Liver (tissue), 9 donors: Measurements from ENCODE around the gene RASIP1. TPM values are rescaled to one million over a fixed set of nuclear protein-coding genes. Genes with fewer than 3 reads are reported as not detected.

ENCODE experiments used
- DNase-seq: peaks from one replicate; pipeline ENCODE4 v3.0.0-alpha.2; 2017; ENCODE audit warnings: low spot score
- H3K27ac ChIP-seq, 2 donors: one replicate each; pipeline ENCODE4 v1.7.0; 2013; ENCODE audit warnings: inconsistent platforms in 2 of 2, low read length in 2 of 2, control low read depth in 1 of 2, low read depth in 1 of 2, mild to moderate bottlenecking in 1 of 2
- H3K27me3 ChIP-seq, 4 donors: one replicate each; pipeline versions ENCODE4 v1.6.1 to v1.7.0; 2013; ENCODE audit warnings: low read length in 3 of 4, inconsistent platforms in 1 of 4, mild to moderate bottlenecking in 1 of 4, moderate library complexity in 1 of 4; ENCODE audit not compliant: control insufficient read depth in 4 of 4, insufficient read depth in 4 of 4
- H3K36me3 ChIP-seq, 4 donors: one replicate each; pipeline versions ENCODE4 v1.6.1 to v1.7.0; 2013; ENCODE audit warnings: low read length in 3 of 4, mild to moderate bottlenecking in 3 of 4, low read depth in 1 of 4, moderate library complexity in 1 of 4; ENCODE audit not compliant: control insufficient read depth in 4 of 4, insufficient read depth in 3 of 4
- H3K4me1 ChIP-seq, 4 donors: one replicate each; pipeline versions ENCODE4 v1.6.1 to v1.7.0; 2013; ENCODE audit warnings: low read length in 3 of 4, mild to moderate bottlenecking in 3 of 4, moderate library complexity in 1 of 4; ENCODE audit not compliant: control insufficient read depth in 4 of 4, insufficient read depth in 4 of 4
- H3K4me3 ChIP-seq, 3 donors: one replicate each; pipeline versions ENCODE4 v1.6.1 to v1.7.0; 2013; ENCODE audit warnings: low read length in 3 of 3, control low read depth in 1 of 3, low read depth in 1 of 3, mild to moderate bottlenecking in 1 of 3
- H3K9ac ChIP-seq, 2 donors: one replicate each; pipeline ENCODE4 v1.7.0; 2013; ENCODE audit warnings: low read length in 2 of 2, mild to moderate bottlenecking in 2 of 2, moderate library complexity in 2 of 2, control low read depth in 1 of 2, low read depth in 1 of 2
- H3K9me3 ChIP-seq, 4 donors: one replicate each; pipeline versions ENCODE4 v1.6.1 to v1.7.0; 2013; ENCODE audit warnings: low read length in 3 of 4; ENCODE audit not compliant: control insufficient read depth in 4 of 4
- EGR1 ChIP-seq, 2 donors: IDR thresholded peaks; 2 replicates each; pipeline ENCODE4 v1.6.1; 2016 to 2018; ENCODE audit warnings: antibody characterized with exemption in 2 of 2, low read depth in 2 of 2
- FOXA1 ChIP-seq: IDR thresholded peaks from 2 replicates; pipeline ENCODE4 v1.6.1; 2016; ENCODE audit warnings: antibody characterized with exemption
- FOXA2 ChIP-seq: IDR thresholded peaks from 2 replicates; pipeline ENCODE4 v1.6.1; 2016; ENCODE audit warnings: antibody characterized with exemption
- GABPA ChIP-seq, 2 donors: IDR thresholded peaks in 1 of 2; conservative IDR thresholded peaks in 1 of 2; 2 replicates each; pipeline ENCODE4 v1.6.1; 2016; ENCODE audit warnings: antibody characterized with exemption in 2 of 2, mild to moderate bottlenecking in 1 of 2, moderate library complexity in 1 of 2
- HNF4A ChIP-seq, 2 donors: conservative IDR thresholded peaks; 2 replicates each; pipeline ENCODE4 v1.6.1; 2016; ENCODE audit warnings: antibody characterized with exemption in 2 of 2, mild to moderate bottlenecking in 2 of 2
- HNF4G ChIP-seq: IDR thresholded peaks from 2 replicates; pipeline ENCODE4 v1.6.1; 2016; ENCODE audit warnings: antibody characterized with exemption
- JUND ChIP-seq, 2 donors: IDR thresholded peaks; 2 replicates each; pipeline ENCODE4 v1.6.1; 2016; ENCODE audit warnings: antibody characterized with exemption in 2 of 2
- NR2F2 ChIP-seq: IDR thresholded peaks from 2 replicates; pipeline ENCODE4 v1.6.1; 2016; ENCODE audit warnings: antibody characterized with exemption
- RAD21 ChIP-seq, 2 donors: IDR thresholded peaks; 2 replicates each; pipeline ENCODE4 v1.6.1; 2016; ENCODE audit warnings: antibody characterized with exemption in 2 of 2, mild to moderate bottlenecking in 2 of 2
- RXRA ChIP-seq, 2 donors: IDR thresholded peaks; 2 replicates each; pipeline ENCODE4 v1.6.1; 2017 to 2018; ENCODE audit warnings: antibody characterized with exemption in 2 of 2, mild to moderate bottlenecking in 1 of 2
- SP1 ChIP-seq: IDR thresholded peaks from 2 replicates; pipeline ENCODE4 v1.6.1; 2018; ENCODE audit warnings: antibody characterized with exemption, mild to moderate bottlenecking
- TAF1 ChIP-seq: conservative IDR thresholded peaks from 2 replicates; pipeline ENCODE4 v1.6.1; 2016; ENCODE audit warnings: antibody characterized with exemption, mild to moderate bottlenecking
- YY1 ChIP-seq: IDR thresholded peaks from 2 replicates; pipeline ENCODE4 v1.6.1; 2016; ENCODE audit warnings: antibody characterized with exemption, mild to moderate bottlenecking
- WGBS: extraction: QIAGEN DNeasy Blood & Tissue Kit; methylation state at CpG from one replicate; pipeline ENCODE4 v1.1.7; 2013; 5-methylcytosine and 5-hydroxymethylcytosine counted together
- polyA plus RNA-seq, 2 donors: library from polyadenylated mRNA; stranded (reverse) in 1 of 2; unstranded in 1 of 2; fragments of 200-250 nt in 1 of 2; fragments of >200 nt in 1 of 2; fragmentation: Nextera tagmentation in 1 of 2; extraction: Ambion mirVana in 1 of 2; gene quantifications; one replicate each; pipeline versions ENCODE4 v1.2.1 to v1.2.3, GENCODE V29; 2013 to 2015
- total RNA-seq, 2 donors: library from RNA; depleted of rRNA; stranded (reverse); fragments of >200 nt; gene quantifications; one replicate each; pipeline ENCODE4 v1.2.3, GENCODE V29; 2014
- TF ChIP-seq, protein P1 (sequence below): IDR thresholded peaks from 2 replicates; pipeline ENCODE4 v1.6.1; 2016; ENCODE audit warnings: antibody characterized with exemption
- TF ChIP-seq, protein P2 (sequence below): IDR thresholded peaks from 2 replicates; pipeline ENCODE4 v1.6.1; 2016; ENCODE audit warnings: antibody characterized with exemption
- TF ChIP-seq, protein P3 (sequence below): IDR thresholded peaks from 2 replicates; pipeline ENCODE4 v1.6.1; 2016; ENCODE audit warnings: antibody characterized with exemption
- TF ChIP-seq, protein P4 (sequence below): IDR thresholded peaks from 2 replicates; pipeline ENCODE4 v1.6.1; 2016; ENCODE audit warnings: antibody characterized with exemption, mild to moderate bottlenecking
- donor health status: healthy.
- donor health status: healthy.
- donor health status: healthy.
- donor health status: healthy.
- donor health status: healthy.

The RASIP1 gene
- total and polyA plus RNA-seq, 4 donors, result 1.8 to 5.4 (median 4.5) TPM

DNA sequence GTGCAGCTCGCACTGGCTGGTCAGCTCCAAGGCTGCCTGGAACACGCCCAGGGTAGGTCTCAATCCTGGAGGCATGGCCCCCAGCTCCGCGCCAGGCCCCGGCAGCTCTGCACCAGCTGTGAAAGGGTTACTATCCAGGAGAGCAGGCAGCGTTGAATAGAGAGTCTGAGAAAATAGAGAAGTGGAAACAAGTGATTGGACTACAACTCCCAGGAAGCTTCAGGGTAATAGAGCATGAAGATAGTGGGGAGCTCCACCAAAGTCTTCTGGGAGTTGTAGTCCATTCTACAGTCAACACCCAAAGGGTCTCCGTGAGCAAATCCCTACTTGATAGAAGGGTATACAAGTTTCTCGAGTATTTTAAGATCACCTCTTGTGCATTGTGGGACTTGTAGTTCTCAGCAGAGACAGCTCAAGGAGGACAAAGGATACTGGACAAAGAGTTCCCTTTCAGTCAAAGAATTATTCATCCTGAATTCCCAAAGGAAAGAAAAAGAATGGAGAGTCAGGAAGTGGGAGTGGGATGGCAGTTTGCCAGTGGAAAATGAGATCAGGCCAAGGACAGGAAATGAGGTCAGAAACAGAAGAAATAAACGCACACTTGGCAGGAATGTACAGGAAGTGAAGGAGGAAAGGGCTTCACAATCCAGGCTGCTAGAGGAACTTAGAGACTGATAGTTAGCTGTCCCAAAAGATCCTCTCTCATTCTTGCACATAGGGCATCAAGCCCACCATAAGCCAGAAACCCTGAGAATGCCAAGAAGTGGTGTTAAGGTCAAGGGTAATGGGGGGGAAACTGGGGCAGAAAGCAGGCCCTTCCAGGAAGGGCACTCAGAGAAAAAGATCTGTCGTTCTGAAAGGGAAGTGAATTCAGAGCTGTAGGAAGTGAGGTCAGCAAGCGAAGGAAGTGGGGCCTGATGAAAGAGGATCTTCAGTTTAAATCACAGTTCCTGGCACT is 15.3 kb downstream of the RASIP1 start:
- TF ChIP-seq, protein P1, sequence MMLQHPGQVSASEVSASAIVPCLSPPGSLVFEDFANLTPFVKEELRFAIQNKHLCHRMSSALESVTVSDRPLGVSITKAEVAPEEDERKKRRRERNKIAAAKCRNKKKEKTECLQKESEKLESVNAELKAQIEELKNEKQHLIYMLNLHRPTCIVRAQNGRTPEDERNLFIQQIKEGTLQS, result no peak
- no peak for TF ChIP-seq FOXA1
- TF ChIP-seq, protein P2, sequence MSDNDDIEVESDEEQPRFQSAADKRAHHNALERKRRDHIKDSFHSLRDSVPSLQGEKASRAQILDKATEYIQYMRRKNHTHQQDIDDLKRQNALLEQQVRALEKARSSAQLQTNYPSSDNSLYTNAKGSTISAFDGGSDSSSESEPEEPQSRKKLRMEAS, result peak; percentile 53
- TF ChIP-seq RAD21 (IDR thresholded peaks at IDR 0.05), result peak in 1 of 2 donors; percentile 15
- no peak for TF ChIP-seq FOXA2
- TF ChIP-seq GABPA (IDR thresholded peaks at IDR 0.05 in 1 of 2, conservative IDR thresholded peaks at IDR 0.05 in 1 of 2), result peak; percentile 63 to 84
- TF ChIP-seq JUND (IDR thresholded peaks at IDR 0.05), result peak; percentile 7 to 46
- peak; percentile 97 for TF ChIP-seq NR2F2
- TF ChIP-seq TAF1, result no peak
- TF ChIP-seq HNF4A (conservative IDR thresholded peaks at IDR 0.05), result no peak
- TF ChIP-seq, protein P3, sequence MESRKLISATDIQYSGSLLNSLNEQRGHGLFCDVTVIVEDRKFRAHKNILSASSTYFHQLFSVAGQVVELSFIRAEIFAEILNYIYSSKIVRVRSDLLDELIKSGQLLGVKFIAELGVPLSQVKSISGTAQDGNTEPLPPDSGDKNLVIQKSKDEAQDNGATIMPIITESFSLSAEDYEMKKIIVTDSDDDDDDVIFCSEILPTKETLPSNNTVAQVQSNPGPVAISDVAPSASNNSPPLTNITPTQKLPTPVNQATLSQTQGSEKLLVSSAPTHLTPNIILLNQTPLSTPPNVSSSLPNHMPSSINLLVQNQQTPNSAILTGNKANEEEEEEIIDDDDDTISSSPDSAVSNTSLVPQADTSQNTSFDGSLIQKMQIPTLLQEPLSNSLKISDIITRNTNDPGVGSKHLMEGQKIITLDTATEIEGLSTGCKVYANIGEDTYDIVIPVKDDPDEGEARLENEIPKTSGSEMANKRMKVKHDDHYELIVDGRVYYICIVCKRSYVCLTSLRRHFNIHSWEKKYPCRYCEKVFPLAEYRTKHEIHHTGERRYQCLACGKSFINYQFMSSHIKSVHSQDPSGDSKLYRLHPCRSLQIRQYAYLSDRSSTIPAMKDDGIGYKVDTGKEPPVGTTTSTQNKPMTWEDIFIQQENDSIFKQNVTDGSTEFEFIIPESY, result no peak
- TF ChIP-seq RXRA (IDR thresholded peaks at IDR 0.05), result peak; percentile 22 to 37
- peak in 1 of 2 donors; percentile 36 for TF ChIP-seq EGR1 (IDR thresholded peaks at IDR 0.05; ENCODE audit: low read depth in 2 of 2)
- no peak for TF ChIP-seq HNF4G
- peak; percentile 50 for TF ChIP-seq SP1
- TF ChIP-seq, protein P4, sequence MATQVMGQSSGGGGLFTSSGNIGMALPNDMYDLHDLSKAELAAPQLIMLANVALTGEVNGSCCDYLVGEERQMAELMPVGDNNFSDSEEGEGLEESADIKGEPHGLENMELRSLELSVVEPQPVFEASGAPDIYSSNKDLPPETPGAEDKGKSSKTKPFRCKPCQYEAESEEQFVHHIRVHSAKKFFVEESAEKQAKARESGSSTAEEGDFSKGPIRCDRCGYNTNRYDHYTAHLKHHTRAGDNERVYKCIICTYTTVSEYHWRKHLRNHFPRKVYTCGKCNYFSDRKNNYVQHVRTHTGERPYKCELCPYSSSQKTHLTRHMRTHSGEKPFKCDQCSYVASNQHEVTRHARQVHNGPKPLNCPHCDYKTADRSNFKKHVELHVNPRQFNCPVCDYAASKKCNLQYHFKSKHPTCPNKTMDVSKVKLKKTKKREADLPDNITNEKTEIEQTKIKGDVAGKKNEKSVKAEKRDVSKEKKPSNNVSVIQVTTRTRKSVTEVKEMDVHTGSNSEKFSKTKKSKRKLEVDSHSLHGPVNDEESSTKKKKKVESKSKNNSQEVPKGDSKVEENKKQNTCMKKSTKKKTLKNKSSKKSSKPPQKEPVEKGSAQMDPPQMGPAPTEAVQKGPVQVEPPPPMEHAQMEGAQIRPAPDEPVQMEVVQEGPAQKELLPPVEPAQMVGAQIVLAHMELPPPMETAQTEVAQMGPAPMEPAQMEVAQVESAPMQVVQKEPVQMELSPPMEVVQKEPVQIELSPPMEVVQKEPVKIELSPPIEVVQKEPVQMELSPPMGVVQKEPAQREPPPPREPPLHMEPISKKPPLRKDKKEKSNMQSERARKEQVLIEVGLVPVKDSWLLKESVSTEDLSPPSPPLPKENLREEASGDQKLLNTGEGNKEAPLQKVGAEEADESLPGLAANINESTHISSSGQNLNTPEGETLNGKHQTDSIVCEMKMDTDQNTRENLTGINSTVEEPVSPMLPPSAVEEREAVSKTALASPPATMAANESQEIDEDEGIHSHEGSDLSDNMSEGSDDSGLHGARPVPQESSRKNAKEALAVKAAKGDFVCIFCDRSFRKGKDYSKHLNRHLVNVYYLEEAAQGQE, result peak; percentile 32
- TF ChIP-seq YY1, result peak; percentile 12
- Histone ChIP-seq H3K4me3 (no peak overlapping the region), H3K27me3 (no peaks in the 10 kb centered on the region), H3K36me3 (no peaks in the 10 kb centered on the region), H3K9me3 (no peaks in the 10 kb centered on the region), H3K4me1 (peaks cover 0 to 10% (median 4%) of the 10 kb centered on the region in 4 donors), H3K27ac (peak overlapping the region; percentile 69 to 77), H3K9ac (peak overlapping the region in 1 of 2 donors; percentile 36)
- no peak for DNase-seq
- WGBS, result 57% methylated on average over 11 of the region's 11 CpGs
